Esophagus muscularis mucosa (tissue), 4 donors: Measurements from ENCODE around the gene RSU1. TPM values are rescaled to one million over a fixed set of nuclear protein-coding genes. Genes with fewer than 3 reads are reported as not detected.

Experiments used
- DNase-seq: peaks from one replicate; pipeline ENCODE4 v3.0.0-alpha.2; 2017; ENCODE audit errors: extremely low spot score
- H3K27ac ChIP-seq, 4 donors: fragments of 200-600 bp; sonication (generic); replicated peaks in 1 of 4; 1 replicate in 3 of 4; 2 replicates in 1 of 4; pipeline ENCODE4 v1.5.1; 2016 to 2019; ENCODE audit warnings: mild to moderate bottlenecking in 1 of 4
- H3K27me3 ChIP-seq, 4 donors: fragments of 200-600 bp; sonication (generic); one replicate each; pipeline versions ENCODE4 v1.5.1 to v1.6.0; 2016 to 2019
- H3K36me3 ChIP-seq, 4 donors: fragments of 200-600 bp; sonication (generic); one replicate each; pipeline ENCODE4 v1.5.1; 2016 to 2019
- H3K4me1 ChIP-seq, 4 donors: fragments of 200-600 bp; sonication (generic); one replicate each; pipeline ENCODE4 v1.5.1; 2016 to 2019
- H3K4me3 ChIP-seq, 4 donors: fragments of 200-600 bp; sonication (generic); 1 replicate in 2 of 4; 2 replicates in 2 of 4; pipeline ENCODE4 v1.5.1; 2016 to 2019; ENCODE audit warnings: mild to moderate bottlenecking in 4 of 4, moderate library complexity in 1 of 4
- H3K9me3 ChIP-seq, 4 donors: fragments of 200-600 bp; sonication (generic); 1 replicate in 3 of 4; 2 replicates in 1 of 4; pipeline ENCODE4 v1.5.1; 2016 to 2019
- CTCF ChIP-seq, 3 experiments: fragments of 200-600 bp in 2 of 3; fragments of 450-650 bp in 1 of 3; sonication (generic) in 2 of 3; IDR thresholded peaks; one replicate each; pipeline ENCODE4 v1.5.1; 2017 to 2019; ENCODE audit warnings: antibody characterized with exemption in 3 of 3, mild to moderate bottlenecking in 2 of 3, moderate library complexity in 1 of 3
- EP300 ChIP-seq: sonication (generic); formaldehyde crosslinking; IDR thresholded peaks from one replicate; pipeline ENCODE4 v1.6.1; 2017; ENCODE audit warnings: antibody characterized with exemption
- POLR2A ChIP-seq: fragments of 450-650 bp; IDR thresholded peaks from one replicate; pipeline ENCODE4 v1.6.1; 2017; ENCODE audit warnings: antibody characterized with exemption, moderate library complexity, mild to moderate bottlenecking, low read depth
- POLR2AphosphoS5 ChIP-seq, 2 donors: sonication (generic); formaldehyde crosslinking; IDR thresholded peaks; one replicate each; pipeline ENCODE4 v1.6.1; 2017; ENCODE audit warnings: antibody characterized with exemption in 2 of 2
- WGBS: methylation state at CpG from one replicate; pipeline ENCODE4 v1.1.5; 2018; 5-methylcytosine and 5-hydroxymethylcytosine counted together
- intact Hi-C: fragments of 100-400 bp; cut with DNase I; formaldehyde crosslinking; loops from one replicate; pipeline ENCODE4 v1.15.1; 2023
- total RNA-seq, 4 donors: library from RNA; depleted of rRNA; stranded (reverse); fragments of >200 nt; gene quantifications; one replicate each; pipeline versions ENCODE4 v1.1.0 to v1.2.1, GENCODE V29; 2016

The RSU1 gene
- total RNA-seq, 4 donors from 2014 or later, result 56.9 to 146 (median 90.7) TPM

GRCh38 chr10:16773334-16773733 is 43.9 kb downstream of the RSU1 start:
- peaks cover 0 to 2% (median under 1%) of the 10 kb centered on the region in 4 donors for H3K36me3 ChIP-seq
- H3K27me3 ChIP-seq, result no peaks in the 10 kb centered on the region
- TF ChIP-seq EP300 (no peak), POLR2AphosphoS5 (IDR thresholded peaks at IDR 0.05) (no peak), CTCF (IDR thresholded peaks at IDR 0.05) (no peak), POLR2A (no peak)
- H3K4me1 ChIP-seq, result peaks cover 3 to 19% (median 15%) of the 10 kb centered on the region in 4 donors
- H3K27ac ChIP-seq, result no peak overlapping the region
- no peak overlapping the region for H3K4me3 ChIP-seq
- intact Hi-C loops, result no loop called here
- 89% methylated on average over 11 of the region's 11 CpGs for WGBS
- no peaks in the 10 kb centered on the region for H3K9me3 ChIP-seq
- no peak for DNase-seq

- no peak for DNase-seq
- Histone ChIP-seq H3K27me3 (no peaks in the 10 kb centered on the region), H3K4me3 (no peak overlapping the region), H3K36me3 (no peaks in the 10 kb centered on the region), H3K4me1 (peaks cover 0 to 16% (median 4%) of the 10 kb centered on the region in 4 donors), H3K27ac (no peak overlapping the region), H3K9me3 (no peaks in the 10 kb centered on the region)
- intact Hi-C loops, result no loop called here
- WGBS, result 92% methylated on average over 6 of the region's 6 CpGs
- TF ChIP-seq EP300, result no peak
- TF ChIP-seq POLR2AphosphoS5 (IDR thresholded peaks at IDR 0.05), result no peak
- no peak for TF ChIP-seq POLR2A
- TF ChIP-seq CTCF (IDR thresholded peaks at IDR 0.05), result no peak
Observed at GRCh38 chr10:16770670-16771069, 46.6 kb downstream of the RSU1 start.

- Histone ChIP-seq H3K4me3 (no peak overlapping the region), H3K27me3 (no peaks in the 10 kb centered on the region), H3K4me1 (peaks cover 0 to 16% (median 4%) of the 10 kb centered on the region in 4 donors), H3K36me3 (no peaks in the 10 kb centered on the region), H3K27ac (no peak overlapping the region), H3K9me3 (no peaks in the 10 kb centered on the region)
- intact Hi-C loops, result no loop called here
- 83% methylated on average over 7 of the region's 8 CpGs for WGBS
- no peak for DNase-seq
- TF ChIP-seq POLR2AphosphoS5 (IDR thresholded peaks at IDR 0.05) (no peak), EP300 (no peak), POLR2A (no peak), CTCF (IDR thresholded peaks at IDR 0.05) (no peak)
Observed at GRCh38 chr10:16770141-16770540, 47.1 kb downstream of the RSU1 start.

- Histone ChIP-seq H3K27me3 (no peaks in the 10 kb centered on the region), H3K4me1 (peaks cover 0 to 16% (median 4%) of the 10 kb centered on the region in 4 donors), H3K36me3 (peaks cover 0 to 4% (median 0%) of the 10 kb centered on the region in 4 donors), H3K4me3 (no peak overlapping the region), H3K9me3 (no peaks in the 10 kb centered on the region), H3K27ac (no peak overlapping the region)
- WGBS, result 97% methylated on average over 7 of the region's 7 CpGs
- TF ChIP-seq POLR2A, result no peak
- no peak for TF ChIP-seq POLR2AphosphoS5 (IDR thresholded peaks at IDR 0.05)
- no peak for DNase-seq
- intact Hi-C loops, result no loop called here
Observed at GRCh38 chr10:16769331-16769730, 47.9 kb downstream of the RSU1 start.

GRCh38 chr10:16768702-16769101 is 48.5 kb downstream of the RSU1 start:
- WGBS, result 98% methylated on average over 5 of the region's 5 CpGs

More at GRCh38 chr10:16768702-16769101, 48.5 kb downstream of the RSU1 start:
- no peak for TF ChIP-seq EP300
- TF ChIP-seq POLR2AphosphoS5 (IDR thresholded peaks at IDR 0.05), result no peak
- no peak for TF ChIP-seq CTCF (IDR thresholded peaks at IDR 0.05)
- TF ChIP-seq POLR2A, result no peak
- Histone ChIP-seq H3K27me3 (no peaks in the 10 kb centered on the region), H3K4me3 (no peak overlapping the region), H3K36me3 (peaks cover 0 to 11% (median under 1%) of the 10 kb centered on the region in 4 donors), H3K27ac (no peak overlapping the region), H3K4me1 (peaks cover 0 to 16% (median 4%) of the 10 kb centered on the region in 4 donors), H3K9me3 (no peaks in the 10 kb centered on the region)
- no peak for DNase-seq
- intact Hi-C loops, result no loop called here
